Measurements from ENCODE around the gene MYO6.

DNA sequence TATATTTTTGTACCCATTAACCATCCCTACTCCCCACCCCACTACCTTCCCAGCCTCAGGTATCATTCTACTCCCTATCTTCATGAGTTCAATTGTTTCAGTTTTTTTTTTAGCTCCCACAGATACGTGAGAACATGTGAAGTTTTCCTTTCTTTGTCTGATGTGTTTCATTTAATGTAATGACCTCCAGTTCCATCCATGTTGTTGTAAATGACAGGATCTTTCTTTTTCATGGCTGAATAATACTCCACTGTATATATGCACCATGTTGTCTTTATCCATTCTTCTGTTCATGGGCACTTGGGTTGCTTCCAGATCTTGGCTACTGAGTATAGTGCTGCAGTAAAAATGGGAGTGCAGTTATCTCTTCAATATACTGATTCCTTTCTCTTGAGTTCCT lies 63.5 kb downstream of the MYO6 start:
- TF ChIP-seq CREB1 (IDR thresholded peaks at IDR 0.05; ENCODE audit: low read depth) (no peak), YY1 (IDR thresholded peaks at IDR 0.05; ENCODE audit: low read depth) (no peak), RAD21 (IDR thresholded peaks at IDR 0.05; ENCODE audit: low read depth) (no peak), TAF1 (IDR thresholded peaks at IDR 0.05; ENCODE audit: low read depth) (no peak), EP300 (IDR thresholded peaks at IDR 0.05; ENCODE audit: borderline replicate concordance) (no peak), CEBPB (IDR thresholded peaks at IDR 0.05) (no peak), USF1 (IDR thresholded peaks at IDR 0.05) (no peak), TEAD4 (IDR thresholded peaks at IDR 0.05) (no peak), TCF12 (IDR thresholded peaks at IDR 0.05; ENCODE audit: low read depth) (no peak)
- TF ChIP-seq, protein P1, sequence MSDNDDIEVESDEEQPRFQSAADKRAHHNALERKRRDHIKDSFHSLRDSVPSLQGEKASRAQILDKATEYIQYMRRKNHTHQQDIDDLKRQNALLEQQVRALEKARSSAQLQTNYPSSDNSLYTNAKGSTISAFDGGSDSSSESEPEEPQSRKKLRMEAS (IDR thresholded peaks at IDR 0.05): no peak
- TF ChIP-seq, protein P2, sequence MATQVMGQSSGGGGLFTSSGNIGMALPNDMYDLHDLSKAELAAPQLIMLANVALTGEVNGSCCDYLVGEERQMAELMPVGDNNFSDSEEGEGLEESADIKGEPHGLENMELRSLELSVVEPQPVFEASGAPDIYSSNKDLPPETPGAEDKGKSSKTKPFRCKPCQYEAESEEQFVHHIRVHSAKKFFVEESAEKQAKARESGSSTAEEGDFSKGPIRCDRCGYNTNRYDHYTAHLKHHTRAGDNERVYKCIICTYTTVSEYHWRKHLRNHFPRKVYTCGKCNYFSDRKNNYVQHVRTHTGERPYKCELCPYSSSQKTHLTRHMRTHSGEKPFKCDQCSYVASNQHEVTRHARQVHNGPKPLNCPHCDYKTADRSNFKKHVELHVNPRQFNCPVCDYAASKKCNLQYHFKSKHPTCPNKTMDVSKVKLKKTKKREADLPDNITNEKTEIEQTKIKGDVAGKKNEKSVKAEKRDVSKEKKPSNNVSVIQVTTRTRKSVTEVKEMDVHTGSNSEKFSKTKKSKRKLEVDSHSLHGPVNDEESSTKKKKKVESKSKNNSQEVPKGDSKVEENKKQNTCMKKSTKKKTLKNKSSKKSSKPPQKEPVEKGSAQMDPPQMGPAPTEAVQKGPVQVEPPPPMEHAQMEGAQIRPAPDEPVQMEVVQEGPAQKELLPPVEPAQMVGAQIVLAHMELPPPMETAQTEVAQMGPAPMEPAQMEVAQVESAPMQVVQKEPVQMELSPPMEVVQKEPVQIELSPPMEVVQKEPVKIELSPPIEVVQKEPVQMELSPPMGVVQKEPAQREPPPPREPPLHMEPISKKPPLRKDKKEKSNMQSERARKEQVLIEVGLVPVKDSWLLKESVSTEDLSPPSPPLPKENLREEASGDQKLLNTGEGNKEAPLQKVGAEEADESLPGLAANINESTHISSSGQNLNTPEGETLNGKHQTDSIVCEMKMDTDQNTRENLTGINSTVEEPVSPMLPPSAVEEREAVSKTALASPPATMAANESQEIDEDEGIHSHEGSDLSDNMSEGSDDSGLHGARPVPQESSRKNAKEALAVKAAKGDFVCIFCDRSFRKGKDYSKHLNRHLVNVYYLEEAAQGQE (IDR thresholded peaks at IDR 0.05; ENCODE audit: low read depth): no peak

Measured in Ishikawa (cell line).